HG03442 (cell line): ENCODE results near the gene FAM163B.

ENCODE experiments used
- ATAC-seq: cut with Tn5 transposase; IDR thresholded peaks from one replicate; pipeline ENCODE4 v1.9.1; 2021; ENCODE audit warnings: mild to moderate bottlenecking, moderate library complexity; ENCODE audit not compliant: unreplicated experiment

Gene FAM163B

GRCh38 chr9:133618726-133619125 is 9.5 kb upstream of the FAM163B start:
- ATAC-seq = no peak

DNA sequence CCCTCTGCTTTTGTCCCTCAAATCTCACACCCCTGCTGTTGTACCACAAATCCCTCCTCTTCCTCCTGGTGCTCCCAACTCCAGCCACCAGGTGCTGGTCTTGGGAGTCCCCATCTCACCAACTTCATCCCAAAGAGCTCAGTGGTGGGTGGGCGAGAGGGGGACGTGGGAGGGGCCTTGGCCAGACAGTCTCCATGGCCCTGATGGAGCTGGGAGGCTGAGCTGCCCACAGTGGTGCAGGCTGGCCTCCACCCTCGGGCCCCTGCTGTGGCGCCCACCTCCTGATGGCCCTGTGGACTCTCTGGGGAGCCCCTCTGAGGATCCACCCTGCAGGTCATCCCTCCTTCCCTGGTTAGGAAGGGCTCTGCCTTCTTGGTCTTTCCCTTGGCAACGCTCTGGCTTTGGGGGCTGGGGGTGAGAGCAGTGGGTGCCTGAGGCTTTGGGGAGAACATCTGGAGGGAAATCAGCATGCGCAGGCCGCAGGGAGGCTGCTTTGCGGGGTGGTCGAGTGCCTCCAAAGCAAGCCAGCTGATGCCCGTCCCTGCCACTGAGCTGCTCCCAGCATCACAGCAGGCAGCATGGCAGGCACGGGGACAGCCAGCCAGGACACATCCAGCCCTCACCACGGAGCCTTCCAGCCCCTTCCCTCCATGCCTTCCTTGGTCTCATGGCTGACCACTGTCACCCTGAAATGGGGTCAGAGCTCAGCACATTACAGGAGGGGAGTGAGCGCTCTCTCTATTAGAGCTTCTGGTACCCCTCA is 7.6 kb upstream of the FAM163B start:
- ATAC-seq = no peak

GRCh38 chr9:133615606-133616188 is 6.5 kb upstream of the FAM163B start:
- ATAC-seq = no peak

DNA sequence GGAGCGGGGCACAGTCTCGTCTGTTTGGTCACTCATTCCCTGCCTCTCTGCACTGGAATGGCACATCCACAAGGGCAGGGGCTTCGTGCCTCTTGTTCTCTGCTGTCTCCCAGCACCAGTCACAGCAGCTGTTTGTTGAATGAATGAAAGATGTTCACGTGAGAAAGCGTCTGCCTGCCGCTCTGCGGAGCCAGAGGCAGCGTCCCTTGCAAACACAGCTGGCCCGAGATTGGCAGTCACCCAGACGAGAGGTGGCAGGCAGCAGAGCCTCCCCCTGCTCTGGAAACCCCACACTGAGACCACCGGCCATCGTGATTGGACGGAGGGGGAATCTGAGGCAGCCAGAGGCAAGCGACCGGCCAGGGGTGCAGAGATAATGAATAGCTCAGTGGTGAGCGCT is 6.0 kb upstream of the FAM163B start:
- ATAC-seq = no peak

DNA sequence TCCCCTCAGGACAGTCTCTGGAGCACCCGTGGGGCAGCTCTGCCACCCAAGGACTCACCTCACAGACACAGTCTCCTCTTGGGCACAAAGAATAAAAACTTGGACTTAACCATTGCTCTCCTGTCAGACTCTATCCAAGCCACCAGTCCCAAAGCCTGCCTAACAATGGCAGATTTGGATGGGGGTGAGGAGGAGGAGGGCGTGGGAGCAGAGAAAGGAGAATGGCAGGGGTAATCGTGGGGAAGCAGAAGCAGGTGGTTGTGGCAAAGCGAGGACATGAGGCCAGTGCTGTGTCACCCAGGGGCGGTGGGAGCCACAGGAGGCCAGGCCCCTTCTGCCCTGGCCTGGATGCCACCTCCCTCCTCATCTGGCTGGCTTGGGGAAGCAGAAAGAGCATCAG is 5.5 kb upstream of the FAM163B start:
- ATAC-seq = no peak

GRCh38 chr9:133614056-133614455 is 4.9 kb upstream of the FAM163B start:
- ATAC-seq = no peak

GRCh38 chr9:133613432-133613831 is 4.2 kb upstream of the FAM163B start:
- ATAC-seq = no peak

DNA sequence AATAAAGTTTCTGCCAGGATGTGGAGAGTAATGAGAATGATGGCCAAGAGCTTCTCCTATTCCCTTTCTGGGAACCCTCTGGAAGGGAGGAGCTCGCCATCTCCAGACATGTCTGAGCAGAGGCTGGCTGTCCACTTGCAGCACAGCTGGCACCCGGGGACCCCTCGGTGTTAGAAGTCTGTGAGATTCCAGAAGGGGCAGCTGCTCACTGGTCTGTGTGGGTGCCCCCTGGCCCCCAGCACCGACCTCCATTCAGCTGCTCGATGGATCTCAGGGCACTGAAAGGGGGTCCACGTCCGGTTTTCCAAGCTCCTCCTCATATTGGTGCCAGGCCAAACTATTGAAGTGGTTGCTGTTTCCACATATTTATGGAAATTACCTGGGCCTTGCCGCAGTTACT is 3.6 kb upstream of the FAM163B start:
- ATAC-seq = no peak

DNA sequence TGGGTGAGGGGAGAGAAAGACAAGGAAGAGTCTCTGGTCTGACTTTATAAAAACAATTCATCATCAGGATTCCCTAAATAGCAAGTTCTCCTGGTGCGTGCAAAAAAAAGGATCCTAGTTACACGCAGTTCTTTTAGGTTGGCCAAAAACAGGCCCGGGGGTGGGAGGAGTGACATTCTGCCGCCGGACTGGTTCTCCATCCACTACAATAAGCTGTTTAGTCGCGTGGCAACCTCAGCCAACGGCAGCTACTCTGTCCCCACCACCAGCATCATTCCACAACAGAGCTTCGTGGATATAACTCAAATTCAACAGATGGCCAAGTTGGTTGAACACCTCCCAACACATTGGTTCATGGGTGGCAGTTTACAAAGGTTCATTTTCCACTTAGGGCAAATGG is 2.9 kb upstream of the FAM163B start:
- no peak for ATAC-seq

DNA sequence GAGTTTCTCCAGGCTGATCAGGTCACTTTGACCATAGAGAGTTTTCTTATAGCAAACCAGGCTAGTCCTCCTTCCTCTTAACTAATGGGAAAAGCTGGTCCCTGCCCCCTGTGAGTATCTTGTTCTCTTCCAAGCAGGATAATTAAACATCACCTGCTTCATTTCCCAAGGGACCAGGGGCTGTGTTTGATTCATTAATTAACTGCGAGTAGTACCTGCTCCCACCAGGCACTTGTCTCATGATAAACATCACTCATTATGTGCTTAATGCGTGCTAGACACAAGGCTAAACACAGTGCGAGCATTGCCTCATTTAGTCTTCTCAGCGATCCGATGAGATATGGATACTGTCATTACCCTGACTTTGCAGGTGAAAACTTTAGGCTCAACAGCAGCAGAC is 1.7 kb upstream of the FAM163B start:
- no peak for ATAC-seq

DNA sequence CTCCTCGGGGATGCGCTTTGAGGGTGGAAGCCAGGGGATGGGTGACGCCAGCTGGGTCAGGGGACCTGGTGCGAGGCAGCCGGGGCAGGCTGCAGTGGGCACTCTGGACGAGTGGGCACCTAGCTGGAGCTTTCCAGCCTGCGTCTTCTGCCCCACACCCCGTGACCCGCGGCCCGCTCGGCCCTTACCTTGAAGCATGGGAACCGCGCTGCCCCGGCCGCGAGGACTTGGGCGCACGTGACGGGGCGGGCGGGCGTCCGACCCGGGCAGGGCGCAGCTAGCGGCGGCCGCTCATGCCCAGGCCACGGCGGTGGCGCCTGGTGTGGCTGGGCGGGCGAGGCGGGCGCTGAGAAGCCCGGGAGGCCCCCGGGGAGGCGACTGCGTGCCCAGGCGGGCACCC is 300 bp downstream of the FAM163B start:
- ATAC-seq = no peak

GRCh38 chr9:133608382-133608781 is 807 bp downstream of the FAM163B start:
- no peak for ATAC-seq

DNA sequence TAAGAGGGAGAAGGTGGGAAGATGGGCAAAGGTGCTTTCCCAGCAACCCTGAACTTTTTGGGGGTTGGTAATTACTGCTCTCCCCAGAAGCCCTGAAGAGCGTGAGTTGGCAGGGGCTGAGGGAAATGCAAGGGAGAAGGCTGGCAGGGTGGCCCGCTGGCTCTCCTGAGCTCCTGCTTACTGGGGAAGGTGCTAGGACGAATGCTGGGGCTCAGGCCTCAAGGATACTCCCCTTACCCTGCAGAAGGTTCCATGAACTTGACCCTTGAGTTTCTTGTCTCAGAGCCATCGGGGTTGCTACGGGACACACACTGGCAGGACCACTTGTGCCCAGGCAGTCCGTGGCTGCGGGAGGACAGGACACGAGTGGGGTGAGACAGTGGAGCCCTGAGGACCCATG is 1.2 kb downstream of the FAM163B start:
- ATAC-seq = no peak

GRCh38 chr9:133607381-133607780 is 1.8 kb downstream of the FAM163B start:
- ATAC-seq = no peak

- ATAC-seq = no peak
Measured at GRCh38 chr9:133606708-133607025, 2.5 kb downstream of the FAM163B start.

- no peak for ATAC-seq
Measured at GRCh38 chr9:133605856-133606707, 3.1 kb downstream of the FAM163B start.

GRCh38 chr9:133605446-133605845 is 3.7 kb downstream of the FAM163B start:
- ATAC-seq = no peak

- ATAC-seq = no peak
Measured at GRCh38 chr9:133604856-133605255, 4.3 kb downstream of the FAM163B start.

GRCh38 chr9:133604214-133604613 is 5.0 kb downstream of the FAM163B start:
- ATAC-seq = no peak

DNA sequence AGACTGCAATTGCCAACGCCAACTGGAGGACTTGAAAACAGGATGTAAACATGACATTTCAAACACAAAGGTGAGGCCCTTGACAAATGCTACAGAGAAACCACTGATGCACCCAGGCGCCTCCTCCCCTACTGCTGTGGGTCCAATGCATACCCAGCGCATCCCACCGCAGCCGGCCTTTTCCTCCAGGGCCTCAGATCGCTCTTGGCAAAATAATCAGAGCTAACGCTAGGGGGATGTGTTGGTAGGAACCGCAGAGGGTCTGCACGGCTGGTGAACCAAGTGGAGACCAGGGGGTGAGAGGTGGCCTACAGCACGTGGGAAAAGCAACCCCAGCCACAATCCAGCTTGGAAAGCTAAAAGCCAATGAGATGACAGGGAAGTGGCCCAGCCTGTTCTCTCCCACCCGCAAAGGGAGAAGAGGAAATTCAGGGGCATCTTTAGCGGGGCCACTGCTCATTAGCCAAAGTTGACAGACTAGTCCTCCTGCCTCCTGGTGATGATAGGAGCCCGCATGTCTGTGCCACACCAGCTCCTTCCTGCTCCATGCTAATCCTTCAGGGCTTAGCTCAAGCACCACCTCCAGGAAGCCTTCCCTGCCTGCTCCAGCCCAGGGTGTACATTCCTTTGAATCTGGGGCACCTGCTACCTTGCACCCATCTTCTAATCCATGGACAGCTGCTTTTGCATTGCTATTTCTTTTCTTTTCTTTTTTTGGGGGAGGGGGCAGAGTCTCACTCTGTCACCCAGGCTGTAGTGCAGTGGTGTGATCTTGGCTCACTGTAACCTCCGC is 5.9 kb downstream of the FAM163B start:
- no peak for ATAC-seq

- ATAC-seq = no peak
Measured at GRCh38 chr9:133602277-133602676, 6.9 kb downstream of the FAM163B start.
